Measurements from ENCODE around the gene RFT1. TPM values are rescaled to one million over a fixed set of nuclear protein-coding genes. Genes with fewer than 3 reads are reported as not detected.

RFT1 gene
- total and polyA plus RNA-seq, 2 of the 13 experiments (the other 11 are each of a cell fraction or from before 2014, with no cell fraction given): 23.2 to 37.0 TPM

DNA sequence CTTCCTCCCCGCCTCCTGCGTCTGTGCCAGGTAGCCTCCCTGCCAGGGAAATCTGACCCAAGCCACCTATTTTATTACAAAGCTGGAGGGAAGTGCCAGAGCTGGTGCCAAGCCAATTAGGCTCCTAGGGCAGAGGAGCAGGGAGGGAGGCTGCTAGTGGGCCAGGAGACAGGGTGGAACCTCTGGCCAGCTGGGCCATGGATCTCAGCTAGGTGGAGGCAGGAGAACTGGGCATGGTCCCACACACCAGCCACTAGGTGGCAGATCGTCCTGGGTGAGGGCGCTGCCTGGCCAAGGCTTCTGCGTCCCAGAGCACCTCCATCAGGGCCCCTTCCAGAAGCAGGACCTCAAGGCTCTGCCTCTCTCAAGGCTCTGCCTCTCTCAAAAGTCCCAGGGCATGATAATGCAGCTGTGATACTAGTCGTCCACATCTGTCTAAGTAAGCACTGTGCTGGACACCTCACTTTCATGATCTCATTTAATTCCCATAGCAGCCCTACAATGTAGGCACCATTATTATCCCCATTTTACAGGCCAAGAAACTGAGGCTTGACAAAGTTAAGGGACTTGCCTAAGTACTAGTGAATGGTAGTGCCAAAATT lies 4.5 kb upstream of the RFT1 start (continued):
- TF ChIP-seq KLF15 (CRISPR knock-in tag; IDR thresholded peaks at IDR 0.05; ENCODE audit: borderline replicate concordance) (no peak), ZNF205 (CRISPR knock-in tag; IDR thresholded peaks at IDR 0.05) (no peak), ZNF660 (CRISPR knock-in tag; IDR thresholded peaks at IDR 0.05; ENCODE audit: borderline replicate concordance, low read depth) (no peak), SALL1 (CRISPR knock-in tag; IDR thresholded peaks at IDR 0.05) (peak; percentile 45; the same call in 1 of the 2 replicates), ETV6 (CRISPR knock-in tag; conservative IDR thresholded peaks at IDR 0.05) (no peak; the same call in 1 of the 2 replicates), ZNF703 (CRISPR knock-in tag; IDR thresholded peaks at IDR 0.05; ENCODE audit: borderline replicate concordance) (no peak), MXI1 (IDR thresholded peaks at IDR 0.05; ENCODE audit: borderline replicate concordance, low read depth, low read length) (0 out of 3 replicates have a peak, but pooled peaks have one; percentile 23), NR2F6 (IDR thresholded peaks at IDR 0.05) (no peak), NR2F6 (CRISPR knock-in tag; IDR thresholded peaks at IDR 0.05) (peak; percentile 15; the same call in 1 of the 2 replicates), NCOA5 (CRISPR knock-in tag; IDR thresholded peaks at IDR 0.05) (no peak), ARNT2 (CRISPR knock-in tag; IDR thresholded peaks at IDR 0.05; ENCODE audit: low read depth) (no peak), ZBTB8A (CRISPR knock-in tag; IDR thresholded peaks at IDR 0.05; ENCODE audit: borderline replicate concordance, low read depth) (no peak), THAP11 (CRISPR knock-in tag; IDR thresholded peaks at IDR 0.05) (0 out of 2 replicates have a peak, but pooled peaks have one; percentile 39)
- TF ChIP-seq, protein P1, sequence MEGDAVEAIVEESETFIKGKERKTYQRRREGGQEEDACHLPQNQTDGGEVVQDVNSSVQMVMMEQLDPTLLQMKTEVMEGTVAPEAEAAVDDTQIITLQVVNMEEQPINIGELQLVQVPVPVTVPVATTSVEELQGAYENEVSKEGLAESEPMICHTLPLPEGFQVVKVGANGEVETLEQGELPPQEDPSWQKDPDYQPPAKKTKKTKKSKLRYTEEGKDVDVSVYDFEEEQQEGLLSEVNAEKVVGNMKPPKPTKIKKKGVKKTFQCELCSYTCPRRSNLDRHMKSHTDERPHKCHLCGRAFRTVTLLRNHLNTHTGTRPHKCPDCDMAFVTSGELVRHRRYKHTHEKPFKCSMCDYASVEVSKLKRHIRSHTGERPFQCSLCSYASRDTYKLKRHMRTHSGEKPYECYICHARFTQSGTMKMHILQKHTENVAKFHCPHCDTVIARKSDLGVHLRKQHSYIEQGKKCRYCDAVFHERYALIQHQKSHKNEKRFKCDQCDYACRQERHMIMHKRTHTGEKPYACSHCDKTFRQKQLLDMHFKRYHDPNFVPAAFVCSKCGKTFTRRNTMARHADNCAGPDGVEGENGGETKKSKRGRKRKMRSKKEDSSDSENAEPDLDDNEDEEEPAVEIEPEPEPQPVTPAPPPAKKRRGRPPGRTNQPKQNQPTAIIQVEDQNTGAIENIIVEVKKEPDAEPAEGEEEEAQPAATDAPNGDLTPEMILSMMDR (CRISPR knock-in tag; IDR thresholded peaks at IDR 0.05): peak; percentile 96
- TF ChIP-seq, protein P2, sequence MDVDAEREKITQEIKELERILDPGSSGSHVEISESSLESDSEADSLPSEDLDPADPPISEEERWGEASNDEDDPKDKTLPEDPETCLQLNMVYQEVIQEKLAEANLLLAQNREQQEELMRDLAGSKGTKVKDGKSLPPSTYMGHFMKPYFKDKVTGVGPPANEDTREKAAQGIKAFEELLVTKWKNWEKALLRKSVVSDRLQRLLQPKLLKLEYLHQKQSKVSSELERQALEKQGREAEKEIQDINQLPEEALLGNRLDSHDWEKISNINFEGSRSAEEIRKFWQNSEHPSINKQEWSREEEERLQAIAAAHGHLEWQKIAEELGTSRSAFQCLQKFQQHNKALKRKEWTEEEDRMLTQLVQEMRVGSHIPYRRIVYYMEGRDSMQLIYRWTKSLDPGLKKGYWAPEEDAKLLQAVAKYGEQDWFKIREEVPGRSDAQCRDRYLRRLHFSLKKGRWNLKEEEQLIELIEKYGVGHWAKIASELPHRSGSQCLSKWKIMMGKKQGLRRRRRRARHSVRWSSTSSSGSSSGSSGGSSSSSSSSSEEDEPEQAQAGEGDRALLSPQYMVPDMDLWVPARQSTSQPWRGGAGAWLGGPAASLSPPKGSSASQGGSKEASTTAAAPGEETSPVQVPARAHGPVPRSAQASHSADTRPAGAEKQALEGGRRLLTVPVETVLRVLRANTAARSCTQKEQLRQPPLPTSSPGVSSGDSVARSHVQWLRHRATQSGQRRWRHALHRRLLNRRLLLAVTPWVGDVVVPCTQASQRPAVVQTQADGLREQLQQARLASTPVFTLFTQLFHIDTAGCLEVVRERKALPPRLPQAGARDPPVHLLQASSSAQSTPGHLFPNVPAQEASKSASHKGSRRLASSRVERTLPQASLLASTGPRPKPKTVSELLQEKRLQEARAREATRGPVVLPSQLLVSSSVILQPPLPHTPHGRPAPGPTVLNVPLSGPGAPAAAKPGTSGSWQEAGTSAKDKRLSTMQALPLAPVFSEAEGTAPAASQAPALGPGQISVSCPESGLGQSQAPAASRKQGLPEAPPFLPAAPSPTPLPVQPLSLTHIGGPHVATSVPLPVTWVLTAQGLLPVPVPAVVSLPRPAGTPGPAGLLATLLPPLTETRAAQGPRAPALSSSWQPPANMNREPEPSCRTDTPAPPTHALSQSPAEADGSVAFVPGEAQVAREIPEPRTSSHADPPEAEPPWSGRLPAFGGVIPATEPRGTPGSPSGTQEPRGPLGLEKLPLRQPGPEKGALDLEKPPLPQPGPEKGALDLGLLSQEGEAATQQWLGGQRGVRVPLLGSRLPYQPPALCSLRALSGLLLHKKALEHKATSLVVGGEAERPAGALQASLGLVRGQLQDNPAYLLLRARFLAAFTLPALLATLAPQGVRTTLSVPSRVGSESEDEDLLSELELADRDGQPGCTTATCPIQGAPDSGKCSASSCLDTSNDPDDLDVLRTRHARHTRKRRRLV (CRISPR knock-in tag; IDR thresholded peaks at IDR 0.05): no peak
- TF ChIP-seq, protein P3, sequence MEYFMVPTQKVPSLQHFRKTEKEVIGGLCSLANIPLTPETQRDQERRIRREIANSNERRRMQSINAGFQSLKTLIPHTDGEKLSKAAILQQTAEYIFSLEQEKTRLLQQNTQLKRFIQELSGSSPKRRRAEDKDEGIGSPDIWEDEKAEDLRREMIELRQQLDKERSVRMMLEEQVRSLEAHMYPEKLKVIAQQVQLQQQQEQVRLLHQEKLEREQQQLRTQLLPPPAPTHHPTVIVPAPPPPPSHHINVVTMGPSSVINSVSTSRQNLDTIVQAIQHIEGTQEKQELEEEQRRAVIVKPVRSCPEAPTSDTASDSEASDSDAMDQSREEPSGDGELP (IDR thresholded peaks at IDR 0.05; ENCODE audit: borderline replicate concordance, low read depth): peak; percentile 51; the same call in 1 of the 2 replicates
- TF ChIP-seq, protein P4, sequence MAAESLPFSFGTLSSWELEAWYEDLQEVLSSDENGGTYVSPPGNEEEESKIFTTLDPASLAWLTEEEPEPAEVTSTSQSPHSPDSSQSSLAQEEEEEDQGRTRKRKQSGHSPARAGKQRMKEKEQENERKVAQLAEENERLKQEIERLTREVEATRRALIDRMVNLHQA (CRISPR knock-in tag; IDR thresholded peaks at IDR 0.05): no peak
